Sigmoid colon (tissue), 7 donors: ENCODE data around the gene SPOCK1. TPM values are rescaled to one million over a fixed set of nuclear protein-coding genes. Genes with fewer than 3 reads are reported as not detected.

Experiments used
- DNase-seq: peaks from one replicate; pipeline ENCODE4 v3.0.0-alpha.2; 2019
- H3K27ac ChIP-seq, 4 donors: fragments of 200-600 bp; sonication (generic); one replicate each; pipeline ENCODE4 v1.5.1; 2016 to 2019; ENCODE audit warnings: mild to moderate bottlenecking in 1 of 4
- H3K27me3 ChIP-seq, 3 donors: fragments of 200-600 bp; sonication (generic); one replicate each; pipeline ENCODE4 v1.5.1; 2019; ENCODE audit warnings: mild to moderate bottlenecking in 1 of 3
- H3K36me3 ChIP-seq, 4 donors: fragments of 200-600 bp; sonication (generic); one replicate each; pipeline ENCODE4 v1.5.1; 2016 to 2019
- H3K4me1 ChIP-seq, 4 donors: fragments of 200-600 bp; sonication (generic); one replicate each; pipeline ENCODE4 v1.5.1; 2017 to 2019
- H3K4me3 ChIP-seq, 4 donors: fragments of 200-600 bp; sonication (generic); one replicate each; pipeline ENCODE4 v1.5.1; 2017 to 2019; ENCODE audit warnings: mild to moderate bottlenecking in 2 of 4, moderate library complexity in 1 of 4
- H3K9me3 ChIP-seq, 4 donors: fragments of 200-600 bp in 3 of 4; sonication (generic) in 3 of 4; one replicate each; pipeline versions ENCODE4 v1.5.1 to v1.6.1; 2013 to 2019
- EP300 ChIP-seq, 4 donors: sonication (generic); formaldehyde crosslinking; IDR thresholded peaks; one replicate each; pipeline ENCODE4 v1.6.1; 2017; ENCODE audit warnings: antibody characterized with exemption in 4 of 4
- POLR2A ChIP-seq, 2 donors: fragments of 450-650 bp; IDR thresholded peaks; one replicate each; pipeline ENCODE4 v1.6.1; 2016; ENCODE audit warnings: antibody characterized with exemption in 2 of 2, mild to moderate bottlenecking in 2 of 2, moderate library complexity in 2 of 2
- POLR2AphosphoS5 ChIP-seq, 4 donors: sonication (generic); formaldehyde crosslinking; IDR thresholded peaks; one replicate each; pipeline ENCODE4 v1.6.1; 2017; ENCODE audit warnings: antibody characterized with exemption in 4 of 4
- WGBS, 2 donors: extraction: QIAGEN DNeasy Blood & Tissue Kit; methylation state at CpG; one replicate each; pipeline ENCODE4 v1.1.7; 2013; 5-methylcytosine and 5-hydroxymethylcytosine counted together
- intact Hi-C: fragments of 100-400 bp; cut with DNase I; formaldehyde crosslinking; loops from one replicate; pipeline ENCODE4 v1.15.1; 2023
- polyA plus RNA-seq, 3 donors: library from polyadenylated mRNA; stranded (reverse); fragments of 200-250 nt; gene quantifications; one replicate each; pipeline ENCODE4 v1.2.3, GENCODE V29; 2013
- total RNA-seq, 4 donors: library from RNA; depleted of rRNA; stranded (reverse); fragments of >200 nt; gene quantifications; one replicate each; pipeline ENCODE4 v1.1.0, GENCODE V29; 2016
- TF ChIP-seq, protein P1 (sequence below), 4 experiments: fragments of 450-650 bp in 3 of 4; fragments of 200-600 bp in 1 of 4; IDR thresholded peaks; one replicate each; pipeline ENCODE4 v1.5.1; 2016 to 2019; ENCODE audit warnings: antibody characterized with exemption in 4 of 4, mild to moderate bottlenecking in 3 of 4, moderate library complexity in 2 of 4
- donor health status: healthy with polysubstance abuse.
- donor health status: Bipolar disorder and iron deficiency.
- donor health status: healthy.

Gene SPOCK1
- total and polyA plus RNA-seq, 7 donors: 2.4 to 104 (median 33.4) TPM

DNA sequence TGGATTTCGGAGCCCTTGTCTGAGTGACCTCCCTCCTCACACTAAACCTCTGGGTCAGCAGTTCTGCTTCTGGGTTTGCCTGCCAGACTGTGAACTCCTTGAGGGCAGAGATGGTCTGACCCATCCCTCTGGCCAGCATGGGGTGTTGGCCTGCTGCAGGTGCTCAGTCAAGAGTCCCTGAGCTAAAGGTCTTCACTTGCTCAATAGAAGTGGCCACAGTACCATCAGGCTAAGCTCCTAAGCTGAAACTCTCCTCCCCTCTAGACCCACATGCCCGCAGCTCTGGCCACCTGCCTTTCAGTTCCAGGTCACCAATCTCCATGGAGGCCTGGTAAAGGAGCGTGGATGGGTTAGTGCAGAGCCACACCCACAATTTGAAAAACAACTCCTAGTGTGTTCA lies 316.6 kb downstream of the SPOCK1 start:
- H3K27ac ChIP-seq: no peak overlapping the region
- no peaks in the 10 kb centered on the region for H3K27me3 ChIP-seq
- no peak overlapping the region for H3K4me3 ChIP-seq
- peaks cover 0 to 8% (median 0%) of the 10 kb centered on the region in 4 donors for H3K4me1 ChIP-seq
- no peak for TF ChIP-seq EP300 (IDR thresholded peaks at IDR 0.05)
- TF ChIP-seq, protein P1, sequence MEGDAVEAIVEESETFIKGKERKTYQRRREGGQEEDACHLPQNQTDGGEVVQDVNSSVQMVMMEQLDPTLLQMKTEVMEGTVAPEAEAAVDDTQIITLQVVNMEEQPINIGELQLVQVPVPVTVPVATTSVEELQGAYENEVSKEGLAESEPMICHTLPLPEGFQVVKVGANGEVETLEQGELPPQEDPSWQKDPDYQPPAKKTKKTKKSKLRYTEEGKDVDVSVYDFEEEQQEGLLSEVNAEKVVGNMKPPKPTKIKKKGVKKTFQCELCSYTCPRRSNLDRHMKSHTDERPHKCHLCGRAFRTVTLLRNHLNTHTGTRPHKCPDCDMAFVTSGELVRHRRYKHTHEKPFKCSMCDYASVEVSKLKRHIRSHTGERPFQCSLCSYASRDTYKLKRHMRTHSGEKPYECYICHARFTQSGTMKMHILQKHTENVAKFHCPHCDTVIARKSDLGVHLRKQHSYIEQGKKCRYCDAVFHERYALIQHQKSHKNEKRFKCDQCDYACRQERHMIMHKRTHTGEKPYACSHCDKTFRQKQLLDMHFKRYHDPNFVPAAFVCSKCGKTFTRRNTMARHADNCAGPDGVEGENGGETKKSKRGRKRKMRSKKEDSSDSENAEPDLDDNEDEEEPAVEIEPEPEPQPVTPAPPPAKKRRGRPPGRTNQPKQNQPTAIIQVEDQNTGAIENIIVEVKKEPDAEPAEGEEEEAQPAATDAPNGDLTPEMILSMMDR (IDR thresholded peaks at IDR 0.05): no peak
- TF ChIP-seq POLR2A (IDR thresholded peaks at IDR 0.05): no peak
- TF ChIP-seq POLR2AphosphoS5 (IDR thresholded peaks at IDR 0.05): no peak
- DNase-seq: no peak
- H3K9me3 ChIP-seq: no peaks in the 10 kb centered on the region
- intact Hi-C loops: no loop called here
- 76 to 84% methylated on average over 3 of the region's 3 CpGs for WGBS, 2 donors
- no peaks in the 10 kb centered on the region for H3K36me3 ChIP-seq

DNA sequence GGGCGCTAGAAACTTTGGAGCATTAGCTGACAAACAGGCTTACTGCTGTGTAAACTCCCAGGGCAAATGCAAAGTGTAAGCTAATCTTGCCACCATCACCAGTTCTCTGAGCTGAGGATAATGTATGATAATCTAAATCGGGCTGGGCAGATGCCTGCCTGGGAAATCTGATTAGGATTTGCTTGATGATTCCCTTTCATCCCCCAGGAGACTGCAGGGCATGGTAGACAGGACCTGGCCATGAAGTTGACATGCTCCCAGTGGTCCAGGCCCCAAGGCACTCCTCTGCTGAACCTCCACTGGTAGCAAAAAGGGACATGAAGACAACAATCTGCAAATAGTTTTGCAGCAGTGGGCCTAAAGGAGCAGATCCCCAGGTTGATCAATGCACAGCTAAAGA lies 317.5 kb downstream of the SPOCK1 start:
- intact Hi-C loops: no loop called here
- Histone ChIP-seq H3K27me3 (no peaks in the 10 kb centered on the region), H3K9me3 (no peaks in the 10 kb centered on the region), H3K36me3 (no peaks in the 10 kb centered on the region), H3K4me1 (no peaks in the 10 kb centered on the region), H3K27ac (no peak overlapping the region), H3K4me3 (no peak overlapping the region)
- TF ChIP-seq POLR2A (IDR thresholded peaks at IDR 0.05) (no peak), POLR2AphosphoS5 (IDR thresholded peaks at IDR 0.05) (no peak), EP300 (IDR thresholded peaks at IDR 0.05) (no peak)
- TF ChIP-seq, protein P1 (IDR thresholded peaks at IDR 0.05): no peak
- DNase-seq: no peak
- 15 to 50% methylated on average over 2 of the region's 2 CpGs for WGBS, 2 donors

DNA sequence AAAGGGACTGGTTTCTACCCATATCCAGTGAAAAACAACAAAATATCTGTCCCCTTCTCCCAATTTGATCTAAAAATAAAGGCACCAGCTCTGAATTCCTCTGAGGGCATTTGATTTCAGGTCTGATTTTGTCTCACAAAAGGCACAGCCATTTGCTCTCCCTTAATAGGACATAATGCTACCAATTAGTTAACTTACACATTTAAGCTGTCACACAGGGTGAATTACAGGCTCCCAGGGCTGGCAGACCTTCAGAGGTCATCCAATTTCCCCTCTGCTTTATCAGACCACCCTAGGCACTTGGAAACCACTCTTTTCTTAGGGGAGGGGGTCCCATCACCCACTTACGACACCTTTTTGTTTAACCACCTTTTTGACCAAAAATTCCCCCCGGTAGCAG lies 319.9 kb downstream of the SPOCK1 start:
- Histone ChIP-seq H3K27me3 (no peaks in the 10 kb centered on the region), H3K27ac (no peak overlapping the region), H3K4me3 (no peak overlapping the region), H3K9me3 (no peaks in the 10 kb centered on the region), H3K36me3 (no peaks in the 10 kb centered on the region), H3K4me1 (no peaks in the 10 kb centered on the region)
- no peak for DNase-seq
- intact Hi-C loops: no loop called here
- 61 to 70% methylated on average over 2 of the region's 2 CpGs for WGBS, 2 donors
- no peak for TF ChIP-seq POLR2A (IDR thresholded peaks at IDR 0.05)

DNA sequence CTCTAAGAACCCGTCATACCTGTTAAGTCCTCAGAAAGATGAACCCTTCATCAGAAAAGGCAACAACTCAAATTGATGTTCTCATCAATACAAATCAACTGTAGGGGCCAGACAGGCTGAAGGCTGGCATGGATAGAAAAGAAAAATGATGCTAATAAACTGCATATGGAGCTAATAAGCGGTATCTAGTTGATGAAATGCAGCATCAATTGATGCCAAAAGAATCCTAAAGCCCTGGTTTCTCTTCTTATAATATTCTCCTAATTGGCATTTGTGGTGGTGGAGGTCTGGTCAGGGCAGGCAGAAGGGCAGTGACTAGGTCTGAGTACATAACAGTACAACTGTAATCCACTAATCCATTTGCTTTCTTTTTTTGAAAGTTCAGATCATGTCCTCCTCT lies 322.5 kb downstream of the SPOCK1 start:
- Histone ChIP-seq H3K27me3 (no peaks in the 10 kb centered on the region), H3K36me3 (no peaks in the 10 kb centered on the region), H3K27ac (no peak overlapping the region), H3K4me1 (no peaks in the 10 kb centered on the region), H3K4me3 (no peak overlapping the region), H3K9me3 (no peaks in the 10 kb centered on the region)
- no peak for DNase-seq
- TF ChIP-seq, protein P1 (IDR thresholded peaks at IDR 0.05): no peak
- 77 to 90% methylated on average over 2 of the region's 2 CpGs for WGBS, 2 donors
- intact Hi-C loops: no loop called here

DNA sequence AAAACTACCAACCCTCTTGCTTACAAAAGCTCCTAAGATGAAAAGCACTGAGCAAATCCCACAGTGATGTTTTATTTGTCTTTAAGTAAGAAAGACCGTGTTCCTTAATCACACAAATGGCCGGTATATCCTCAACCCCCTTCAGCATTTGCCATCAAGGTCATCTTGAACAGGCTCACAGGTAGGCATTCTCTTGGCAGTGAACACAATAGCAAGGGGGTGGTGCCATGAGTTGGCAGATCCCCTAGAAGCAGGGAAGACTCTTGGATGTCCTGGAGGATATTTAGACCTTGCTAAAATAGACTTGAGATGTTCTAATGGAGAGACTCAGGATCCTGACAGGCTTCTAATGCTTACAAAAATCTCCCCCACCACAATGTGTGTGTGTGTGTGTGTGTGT lies 323.0 kb downstream of the SPOCK1 start:
- DNase-seq: no peak
- no peak overlapping the region for H3K4me3 ChIP-seq
- no peak overlapping the region for H3K27ac ChIP-seq
- no peaks in the 10 kb centered on the region for H3K36me3 ChIP-seq
- H3K9me3 ChIP-seq: no peaks in the 10 kb centered on the region
- no peaks in the 10 kb centered on the region for H3K27me3 ChIP-seq
- WGBS, 2 donors: 46 to 76% methylated on average over 2 of the region's 2 CpGs
- no peaks in the 10 kb centered on the region for H3K4me1 ChIP-seq
- TF ChIP-seq POLR2AphosphoS5 (IDR thresholded peaks at IDR 0.05) (no peak), EP300 (IDR thresholded peaks at IDR 0.05) (no peak), POLR2A (IDR thresholded peaks at IDR 0.05) (no peak)
- TF ChIP-seq, protein P1 (IDR thresholded peaks at IDR 0.05): no peak
- intact Hi-C loops: no loop called here
